NCI-H226 (cell line): Measurements from ENCODE around the gene CEP19.

Source experiments
- DNase-seq: peaks from one replicate; pipeline ENCODE4 v3.0.0-alpha.2; 2015

CEP19 gene

GRCh38 chr3:196707566-196707965, 4.5 kb downstream of the CEP19 start:
- DNase-seq: no peak

GRCh38 chr3:196706731-196707130, 5.3 kb downstream of the CEP19 start:
- no peak for DNase-seq

- no peak for DNase-seq
Measured at GRCh38 chr3:196706327-196706726, 5.7 kb downstream of the CEP19 start.

- DNase-seq: no peak
Measured at GRCh38 chr3:196700801-196701200, 11.2 kb downstream of the CEP19 start.

- peak; percentile 29 for DNase-seq
Measured at GRCh38 chr3:196699749-196700148, 12.3 kb downstream of the CEP19 start.

- DNase-seq: no peak
Measured at GRCh38 chr3:196697270-196697669, 14.8 kb downstream of the CEP19 start.

GRCh38 chr3:196695849-196696226, 16.2 kb downstream of the CEP19 start:
- no peak for DNase-seq

GRCh38 chr3:196694941-196695848, 16.9 kb downstream of the CEP19 start:
- DNase-seq: no peak

GRCh38 chr3:196694202-196694638, 17.8 kb downstream of the CEP19 start:
- peak; percentile 8 for DNase-seq

- DNase-seq: no peak
Measured at GRCh38 chr3:196691386-196691785, 20.7 kb downstream of the CEP19 start.

GRCh38 chr3:196689941-196690660, 21.9 kb downstream of the CEP19 start:
- DNase-seq: no peak

GRCh38 chr3:196688349-196688748, 23.7 kb downstream of the CEP19 start:
- peak; percentile 78 for DNase-seq

GRCh38 chr3:196686436-196686835, 25.6 kb downstream of the CEP19 start:
- no peak for DNase-seq

- DNase-seq: peak; percentile 13
Measured at GRCh38 chr3:196684548-196685407, 27.3 kb downstream of the CEP19 start.

GRCh38 chr3:196677931-196678330, 34.1 kb downstream of the CEP19 start:
- no peak for DNase-seq

GRCh38 chr3:196677353-196677752, 34.7 kb downstream of the CEP19 start:
- DNase-seq: no peak

- no peak for DNase-seq
Measured at GRCh38 chr3:196673632-196674031, 38.4 kb downstream of the CEP19 start.

GRCh38 chr3:196670339-196670738, 41.7 kb downstream of the CEP19 start:
- DNase-seq: no peak

- no peak for DNase-seq
Measured at GRCh38 chr3:196667056-196667825, 44.8 kb downstream of the CEP19 start.

GRCh38 chr3:196666001-196666867, 45.8 kb downstream of the CEP19 start:
- DNase-seq: no peak
